Inferior parietal cortex (tissue), 1 donor: Measurements from ENCODE around the gene SLC12A6.
A peak's percentile ranks its signal among the peaks of the same experiment; 100 is the strongest.
"Not testable (repeated sequence)": the region's sequence is repeated elsewhere in the genome, so short reads cannot be mapped to it uniquely, and the experiment has no call there.

ENCODE experiments used
- DNase-seq: peaks from one replicate; pipeline ENCODE4 v3.0.0-alpha.2; 2016; ENCODE audit errors: extremely low spot score

Gene SLC12A6

DNA sequence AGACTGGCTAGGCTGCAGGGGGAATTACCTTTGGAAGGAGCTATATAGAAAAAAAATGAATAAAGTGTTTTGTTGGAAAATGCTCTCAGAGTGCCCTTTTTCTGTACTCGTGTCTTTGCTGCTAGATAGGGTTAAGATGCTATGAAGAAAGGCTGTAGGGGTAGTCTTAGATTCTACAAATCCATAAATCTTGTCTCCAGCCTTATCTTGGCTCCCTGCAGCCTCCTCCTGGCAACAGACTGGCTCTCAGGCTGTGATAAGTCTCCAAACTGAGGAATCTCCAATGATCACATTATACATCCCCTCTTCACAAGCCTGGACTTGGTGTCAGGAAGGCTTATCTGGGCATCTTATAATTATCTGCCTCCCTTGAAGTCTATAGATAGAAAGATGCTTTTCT is 20.1 kb upstream of the SLC12A6 start:
- no peak for DNase-seq

DNA sequence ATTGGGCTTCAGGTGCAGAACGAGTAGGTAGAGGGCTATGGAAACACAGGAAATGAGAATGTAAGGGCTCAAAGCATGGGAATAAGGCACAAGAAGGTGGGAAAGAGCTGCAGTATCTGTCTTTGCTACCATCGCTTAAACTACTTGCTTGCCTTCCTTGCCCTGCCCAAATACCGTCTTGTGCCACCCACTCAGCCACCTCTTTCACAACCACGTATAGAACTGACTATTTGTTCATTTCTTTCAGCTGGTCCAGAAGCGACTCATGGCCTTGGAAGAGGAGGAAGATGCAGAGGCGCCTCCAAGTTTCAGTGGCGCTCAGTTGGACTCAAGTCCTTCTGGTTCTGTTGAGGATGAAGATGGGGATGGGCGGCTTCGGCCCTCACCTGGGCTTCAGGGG is 17.7 kb upstream of the SLC12A6 start:
- no peak for DNase-seq

DNA sequence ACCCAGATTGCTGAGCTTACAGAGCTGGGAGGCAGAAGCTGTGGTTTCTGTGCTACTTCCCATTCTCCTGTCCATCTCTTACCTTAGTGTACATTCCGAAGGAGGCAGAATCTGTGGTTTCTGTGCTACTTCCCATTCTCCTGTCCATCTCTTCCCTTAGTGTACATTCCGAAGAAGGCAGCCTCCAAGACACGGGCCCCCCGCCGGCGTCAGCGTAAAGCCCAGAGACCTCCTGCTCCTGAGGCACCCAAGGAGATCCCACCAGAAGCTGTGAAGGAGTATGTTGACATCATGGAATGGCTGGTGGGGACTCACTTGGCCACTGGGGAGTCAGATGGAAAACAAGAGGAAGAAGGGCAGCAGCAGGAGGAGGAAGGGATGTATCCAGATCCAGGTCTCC is 16.7 kb upstream of the SLC12A6 start:
- DNase-seq: no peak

DNA sequence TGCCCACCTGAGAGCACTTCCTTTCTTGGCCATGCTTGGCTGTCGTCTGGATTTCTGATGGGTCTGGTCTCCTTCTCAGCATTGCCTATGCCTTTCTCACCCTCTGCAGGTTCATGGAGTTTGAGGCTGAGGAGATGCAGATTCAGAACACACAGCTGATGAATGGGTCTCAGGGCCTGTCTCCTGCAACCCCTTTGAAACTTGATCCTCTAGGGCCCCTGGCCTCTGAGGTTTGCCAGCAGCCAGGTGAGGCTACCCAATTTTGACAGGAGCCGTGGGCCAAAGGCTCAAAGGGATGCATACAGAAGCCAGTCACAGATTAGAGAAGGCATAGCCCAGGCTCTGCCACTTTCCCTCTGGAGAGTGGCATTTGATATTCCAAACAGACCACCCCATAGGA is 16.0 kb upstream of the SLC12A6 start:
- DNase-seq: no peak

DNA sequence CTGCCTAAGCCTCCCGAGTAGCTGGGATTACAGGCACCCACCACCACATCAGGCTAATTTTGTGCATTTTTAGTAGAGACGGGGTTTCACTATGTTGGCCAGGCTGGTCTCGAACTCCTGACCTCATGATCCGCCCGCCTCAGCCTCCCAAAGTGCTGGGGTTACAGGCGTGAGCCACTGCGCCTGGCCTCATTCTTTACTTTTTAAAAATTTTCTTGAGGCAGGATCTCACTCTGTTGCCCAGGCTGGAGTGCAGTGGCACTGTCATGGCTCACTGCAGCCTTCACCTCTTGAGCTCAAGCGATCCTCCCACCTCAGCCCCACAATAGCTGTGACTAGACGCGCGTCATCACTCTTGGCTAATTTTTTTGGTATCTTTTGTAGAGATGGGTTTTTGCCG is 15.4 kb upstream of the SLC12A6 start:
- DNase-seq: not testable (repeated sequence)

DNA sequence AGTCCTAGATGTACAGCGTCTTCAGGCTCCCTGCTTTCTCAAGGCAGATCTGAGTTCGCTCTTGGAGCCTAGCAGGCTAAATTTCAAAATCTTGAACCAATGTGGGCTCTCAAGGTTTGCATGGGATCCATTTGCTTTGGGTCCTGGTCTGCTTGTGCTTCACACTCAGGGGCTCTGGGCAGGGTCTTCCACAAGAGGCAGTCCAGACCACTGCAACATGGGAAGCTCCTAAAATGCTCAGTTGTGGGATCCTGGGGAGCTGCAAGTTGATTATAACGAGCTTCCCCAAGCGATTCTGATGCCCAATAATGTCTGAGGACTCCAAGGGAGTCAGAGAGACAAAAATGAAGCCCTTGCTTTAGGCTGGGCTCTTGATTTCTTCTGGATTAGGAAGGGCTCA is 12.2 kb upstream of the SLC12A6 start:
- DNase-seq: no peak

DNA sequence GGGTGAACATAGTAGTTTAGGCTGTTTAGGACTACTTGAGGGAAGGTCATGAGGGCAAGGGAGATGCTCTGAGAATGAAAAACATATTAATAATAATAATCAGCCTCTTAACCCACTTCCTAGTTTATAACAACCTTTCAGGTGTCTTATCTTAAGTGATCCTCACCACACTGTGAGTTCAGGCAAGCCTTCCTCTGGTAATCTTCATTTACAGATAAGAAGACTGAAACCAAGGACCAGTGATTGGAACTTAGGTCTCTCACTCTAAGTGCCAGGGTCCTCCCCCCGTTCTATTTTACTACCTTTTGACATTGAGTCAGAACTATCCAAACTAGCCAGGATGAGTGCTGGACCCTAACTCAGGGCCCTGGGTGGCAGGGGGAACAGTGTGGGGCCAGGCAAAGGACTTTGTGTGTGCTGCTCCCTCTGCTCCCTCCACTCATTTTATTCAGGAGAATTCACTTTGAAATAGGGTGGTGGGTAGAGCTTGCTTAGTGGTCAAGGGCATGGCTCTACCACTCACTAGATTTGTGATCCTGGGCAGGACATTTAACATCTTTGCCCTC is 11.2 kb upstream of the SLC12A6 start:
- no peak for DNase-seq

DNA sequence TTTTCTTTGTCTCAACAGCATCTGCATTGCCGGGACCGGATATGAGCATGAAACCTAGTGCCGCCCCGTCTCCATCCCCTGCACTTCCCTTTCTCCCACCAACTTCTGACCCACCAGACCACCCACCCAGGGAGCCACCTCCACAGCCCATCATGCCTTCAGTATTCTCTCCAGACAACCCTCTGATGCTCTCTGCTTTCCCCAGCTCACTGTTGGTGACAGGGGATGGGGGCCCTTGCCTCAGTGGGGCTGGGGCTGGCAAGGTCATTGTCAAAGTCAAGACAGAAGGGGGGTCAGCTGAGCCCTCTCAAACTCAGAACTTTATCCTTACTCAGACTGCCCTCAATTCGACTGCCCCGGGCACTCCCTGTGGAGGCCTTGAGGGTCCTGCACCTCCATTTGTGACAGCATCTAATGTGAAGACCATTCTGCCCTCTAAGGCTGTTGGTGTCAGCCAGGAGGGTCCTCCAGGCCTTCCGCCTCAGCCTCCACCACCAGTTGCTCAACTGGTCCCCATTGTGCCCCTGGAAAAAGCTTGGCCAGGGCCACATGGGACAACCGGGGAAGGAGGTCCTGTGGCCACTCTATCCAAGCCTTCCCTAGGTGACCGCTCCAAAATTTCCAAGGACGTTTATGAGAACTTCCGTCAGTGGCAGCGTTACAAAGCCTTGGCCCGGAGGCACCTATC is 10.5 kb upstream of the SLC12A6 start:
- no peak for DNase-seq

DNA sequence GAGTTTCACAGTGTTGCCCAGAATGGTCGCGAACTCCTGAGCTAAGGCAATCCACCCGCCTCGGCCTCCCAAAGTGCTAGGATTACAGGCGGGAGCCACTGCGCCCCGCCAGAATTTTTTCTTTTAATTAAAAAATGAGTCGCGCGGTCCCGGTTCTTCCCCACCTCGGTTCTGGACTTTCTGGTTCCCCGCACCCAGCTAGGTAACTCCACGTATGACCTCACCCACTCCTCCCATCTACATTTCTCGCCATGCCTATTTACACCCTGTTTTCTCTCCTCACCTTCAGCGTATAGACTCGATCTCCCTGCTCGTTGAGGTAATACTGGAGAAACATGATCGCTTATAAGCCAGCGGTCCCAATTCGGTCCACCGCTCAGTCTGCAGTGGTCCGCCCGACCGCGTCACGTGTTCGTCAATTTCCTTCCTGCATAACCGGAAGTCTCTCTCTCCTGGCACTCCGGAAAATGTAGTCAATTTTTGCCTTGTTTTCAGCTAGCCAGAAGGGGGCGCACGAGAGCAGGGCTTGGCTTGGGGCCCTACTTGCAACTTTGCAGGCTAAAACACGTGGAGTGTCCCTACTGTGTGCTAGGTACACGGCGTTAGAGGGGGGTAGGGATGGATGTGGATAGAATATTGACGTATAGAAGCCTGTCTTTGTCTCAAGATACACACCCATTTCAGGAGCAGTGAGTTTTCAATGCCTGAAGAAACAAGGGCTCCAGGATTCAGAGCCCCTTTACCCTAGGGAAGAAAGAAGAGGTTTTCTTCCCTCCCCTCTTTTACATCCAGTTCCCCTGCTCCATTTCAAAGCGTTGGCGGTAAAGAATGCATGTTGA is 5.4 kb upstream of the SLC12A6 start, which contains the start of the genes NOP10 and NUTM1:
TSS of gene NOP10 (minus strand) at position 400 of the 839 bp plus-strand sequence. CDS start at position 337, 63 bp downstream.
TSS of gene NUTM1 (plus strand) at position 579 of the 839 bp plus-strand sequence. CDS start 382 bp downstream, outside the sequence.
- peak; percentile 96 for DNase-seq

DNA sequence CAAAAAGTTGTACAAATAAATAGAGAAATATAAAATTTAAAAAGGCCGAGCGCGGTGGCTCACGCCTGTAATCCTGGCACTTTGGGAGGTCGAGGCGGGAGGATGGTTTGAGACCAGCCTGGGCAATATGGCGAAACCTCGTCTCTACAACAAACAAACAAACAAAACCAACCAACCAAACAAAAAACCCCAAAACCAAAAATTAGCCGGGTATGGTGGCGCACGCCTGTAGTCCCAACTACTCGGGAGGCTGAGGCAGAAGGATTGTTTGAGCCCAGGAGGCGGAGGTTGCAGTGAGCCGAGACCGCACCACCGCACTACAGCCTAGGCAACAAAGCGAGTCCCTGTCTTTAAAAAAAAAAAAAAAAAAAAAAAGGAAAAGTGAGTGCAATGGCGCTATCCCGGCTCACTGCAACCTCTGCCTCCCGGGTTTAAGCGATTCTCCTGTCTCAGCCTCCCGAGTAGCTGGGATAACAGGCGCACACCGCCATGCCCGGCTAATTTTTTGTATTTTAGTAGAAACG is 4.7 kb upstream of the SLC12A6 start:
- DNase-seq: not testable (repeated sequence)

DNA sequence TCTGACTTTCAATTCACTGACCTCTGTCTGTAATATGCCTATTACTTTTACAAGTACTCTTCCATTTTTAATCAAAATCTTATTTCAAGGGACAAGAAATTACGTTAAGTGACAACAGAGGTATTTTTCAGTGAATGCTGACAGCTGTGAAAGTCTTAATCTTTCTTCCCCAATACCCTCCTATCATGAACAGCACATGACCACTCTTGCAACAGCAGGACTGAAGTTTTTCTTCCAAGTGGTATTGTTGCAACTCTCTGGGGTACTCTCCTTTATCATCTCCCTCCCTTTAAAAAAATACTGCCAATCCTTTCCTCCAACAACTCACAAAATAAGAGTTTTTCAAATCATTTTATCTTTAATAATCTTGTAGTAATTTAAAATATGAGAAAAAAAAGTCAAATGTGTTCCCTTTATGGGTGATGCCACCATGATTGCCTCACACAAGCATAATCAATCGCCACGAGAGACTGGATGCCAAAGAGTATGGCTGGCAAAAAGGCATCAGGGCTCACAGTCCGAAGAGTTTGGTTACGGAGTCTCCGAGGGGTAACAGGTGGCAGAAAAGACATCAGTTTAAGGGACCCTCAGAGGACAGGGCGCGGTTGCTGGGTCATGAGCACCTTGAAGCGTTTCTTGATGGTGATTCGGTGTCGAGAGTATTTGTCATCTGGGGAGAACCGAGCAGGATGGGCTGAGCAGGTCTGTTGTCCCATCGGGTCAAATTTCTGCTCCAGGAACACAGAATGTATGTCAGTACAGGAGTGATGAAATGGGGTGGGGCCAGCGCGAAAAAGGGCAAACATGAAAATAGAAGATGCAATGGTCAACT is 4.0 kb upstream of the SLC12A6 start:
- no peak for DNase-seq

DNA sequence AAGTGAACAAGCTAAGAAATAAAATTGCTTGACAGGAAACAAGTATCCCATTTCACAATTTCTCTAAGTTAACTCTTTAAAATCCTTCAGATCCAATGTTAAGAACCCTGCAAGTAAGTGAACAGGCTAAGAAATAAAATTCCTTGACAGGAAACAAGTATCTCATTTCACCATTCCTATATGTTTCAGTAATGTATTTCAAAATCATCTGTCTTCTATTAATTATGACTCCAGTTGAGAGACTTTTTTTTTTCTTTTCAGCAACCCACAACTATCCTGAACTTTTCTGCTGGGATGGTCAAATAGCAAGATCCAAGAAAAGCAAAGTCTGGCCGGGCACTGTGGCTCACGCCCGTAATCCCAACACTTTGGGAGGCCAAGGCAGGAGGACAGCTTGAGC is 2.4 kb upstream of the SLC12A6 start:
- no peak for DNase-seq

DNA sequence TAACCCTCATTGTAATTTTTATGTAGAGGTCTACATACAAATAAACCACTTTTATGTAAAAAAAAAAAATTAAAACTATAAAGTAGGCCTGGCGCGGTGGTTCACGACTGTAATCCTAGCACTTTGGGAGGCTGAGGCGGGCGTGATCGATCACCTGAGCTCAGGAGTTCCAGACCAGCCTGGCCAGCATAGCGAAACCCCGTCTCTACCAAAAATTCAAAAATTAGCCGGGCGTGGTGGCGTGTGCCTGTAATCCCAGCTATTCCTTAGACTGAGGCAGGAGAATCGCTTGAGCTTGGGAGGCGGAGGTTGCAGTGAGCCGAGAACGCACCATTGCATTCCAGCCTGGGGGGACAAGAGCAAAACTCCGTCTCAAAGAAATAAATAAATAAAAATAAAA is 766 bp upstream of the SLC12A6 start:
- no peak for DNase-seq

DNA sequence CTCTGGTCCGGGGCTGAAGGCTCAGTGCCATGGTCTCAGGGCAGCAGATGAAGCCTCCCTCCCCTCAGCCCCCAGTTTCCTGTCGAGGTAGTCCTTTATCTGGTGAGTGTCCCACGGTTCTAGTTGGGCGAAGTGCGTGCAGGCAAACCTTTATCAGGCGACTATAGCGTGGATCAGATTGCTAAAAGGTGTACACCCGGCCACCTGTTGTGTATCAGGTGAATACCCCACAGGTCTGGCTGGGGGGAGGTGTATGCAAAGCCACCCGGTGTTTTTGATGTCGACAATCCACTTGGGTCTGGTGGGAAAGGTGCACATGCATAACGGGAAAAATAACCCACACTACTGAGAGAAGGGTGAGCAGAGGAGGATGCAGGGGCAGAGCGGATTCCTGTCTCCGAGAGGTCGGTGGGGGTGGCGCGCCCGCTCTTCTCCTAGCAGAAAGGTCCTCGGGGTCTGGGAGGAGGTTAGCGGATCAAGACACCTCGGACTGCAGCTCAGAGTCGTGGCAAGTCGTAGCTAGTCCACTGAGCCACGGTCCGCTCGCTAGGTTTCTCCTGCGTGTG is 507 bp downstream of the SLC12A6 start:
- DNase-seq: no peak

DNA sequence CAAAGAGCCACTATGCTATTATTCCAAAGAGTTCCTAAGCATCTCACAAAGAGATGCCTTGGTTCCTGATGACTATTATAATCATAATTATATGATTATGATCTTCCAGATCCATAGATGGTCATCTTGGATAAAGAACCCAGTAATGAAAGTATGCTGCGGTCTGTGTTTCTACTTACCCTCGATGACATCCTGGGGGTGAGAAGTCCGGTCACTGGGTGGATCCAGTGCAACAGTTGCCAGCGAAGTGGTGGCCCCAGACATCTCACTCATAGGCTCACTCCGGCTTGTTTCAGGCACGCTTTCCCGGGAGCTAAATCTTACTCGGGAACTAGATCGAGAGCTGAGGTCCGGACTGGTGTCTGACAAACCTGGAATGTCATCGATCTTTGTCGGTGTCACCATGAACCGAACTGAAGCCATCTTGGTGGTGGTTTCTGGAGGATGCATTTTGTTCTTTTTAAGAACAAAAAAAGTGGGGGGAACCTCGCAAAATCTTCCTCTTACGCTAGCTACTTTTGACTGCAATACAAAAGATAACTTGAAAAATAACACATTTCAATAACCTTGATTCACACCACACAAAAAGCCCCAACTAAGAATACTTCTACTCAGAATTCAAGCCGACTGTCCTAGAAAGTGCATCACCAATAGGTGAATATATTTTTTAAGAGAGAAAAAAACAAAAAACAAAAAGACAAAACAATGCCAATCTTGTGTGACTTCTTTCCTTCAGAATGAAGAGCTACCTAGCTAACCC is 1.2 kb downstream of the SLC12A6 start:
- no peak for DNase-seq

DNA sequence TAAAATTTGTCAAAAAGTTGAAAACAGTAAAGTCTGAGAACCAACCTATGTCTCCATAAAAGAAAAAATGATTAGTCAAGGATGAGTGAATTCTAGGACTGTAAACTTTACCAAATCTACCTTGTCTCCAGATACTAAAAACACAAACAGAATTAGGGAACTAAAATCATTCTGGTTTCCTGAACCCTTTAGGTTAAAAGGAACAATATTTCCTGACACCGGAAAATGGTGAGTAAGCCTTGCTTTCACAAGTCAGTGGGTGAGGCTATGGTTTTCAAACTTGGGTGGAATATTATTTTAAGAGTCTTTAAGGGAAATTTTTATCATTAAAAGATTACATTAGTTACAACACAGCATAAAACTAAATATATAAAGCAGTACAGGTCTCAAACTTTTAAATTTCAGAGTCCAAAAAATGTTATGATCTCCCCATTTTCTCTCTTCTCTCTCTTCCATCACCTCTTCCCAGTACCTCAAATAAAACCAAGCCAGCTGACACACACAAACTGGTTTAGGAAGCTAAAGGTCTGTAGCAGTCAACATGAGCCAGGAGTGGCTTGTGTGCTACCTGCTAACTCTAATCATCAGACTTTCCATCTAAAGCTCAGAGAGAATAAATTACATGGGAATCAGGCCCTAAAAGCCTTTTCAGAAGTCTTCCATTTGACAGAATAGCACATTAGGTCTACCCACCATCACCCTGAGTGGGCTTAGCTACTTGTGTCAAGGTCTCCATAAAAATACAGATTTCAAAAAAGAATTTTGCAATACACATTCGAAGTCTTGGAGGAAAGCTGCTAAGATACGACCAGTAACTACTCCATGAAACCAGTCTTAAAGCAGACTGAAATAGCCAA is 2.2 kb downstream of the SLC12A6 start:
- no peak for DNase-seq

DNA sequence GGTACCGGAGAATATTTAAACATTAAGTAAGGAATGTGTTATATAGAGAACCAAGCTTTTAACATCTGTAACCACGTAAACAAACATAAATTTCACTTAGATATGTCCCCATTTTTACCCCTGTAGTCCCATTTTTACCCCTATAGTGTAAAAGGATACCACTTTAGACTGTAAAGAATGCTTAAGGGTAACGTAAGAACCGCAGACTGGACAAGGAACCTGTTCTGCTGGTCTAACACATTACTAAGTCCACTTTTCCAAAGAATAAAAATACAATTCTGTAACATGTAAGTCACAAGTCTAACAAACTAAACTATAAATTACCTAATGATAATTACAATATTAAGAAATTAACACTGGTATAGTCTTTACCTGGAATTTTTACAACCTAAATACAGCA is 2.9 kb downstream of the SLC12A6 start:
- DNase-seq: no peak

DNA sequence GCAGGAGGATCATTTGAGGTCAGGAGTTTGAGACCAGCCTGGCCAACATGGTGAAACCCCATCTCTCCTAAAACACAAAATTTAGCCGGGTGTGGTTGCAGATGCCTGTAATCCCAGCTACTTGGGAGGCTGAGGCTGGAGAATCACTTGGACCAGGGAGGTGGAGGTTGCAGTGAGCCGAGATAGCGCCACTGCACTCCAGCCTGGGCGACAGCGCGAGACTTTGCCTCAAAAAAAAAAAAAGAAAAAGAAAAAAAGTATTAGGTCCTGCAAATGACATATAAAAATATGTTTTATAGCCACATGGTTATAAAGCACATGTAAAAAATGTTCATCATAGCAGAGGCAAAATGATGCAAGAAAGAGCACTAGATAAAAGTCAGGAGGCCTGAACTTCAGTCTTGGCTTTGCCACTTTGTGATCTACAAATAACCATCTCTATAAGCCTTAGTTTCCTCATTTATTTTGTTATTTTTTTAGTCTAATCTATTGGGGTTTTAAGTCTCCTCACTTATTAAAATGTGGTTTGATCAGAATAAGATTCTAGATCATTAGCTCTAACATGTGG is 4.9 kb downstream of the SLC12A6 start:
- DNase-seq: no peak

DNA sequence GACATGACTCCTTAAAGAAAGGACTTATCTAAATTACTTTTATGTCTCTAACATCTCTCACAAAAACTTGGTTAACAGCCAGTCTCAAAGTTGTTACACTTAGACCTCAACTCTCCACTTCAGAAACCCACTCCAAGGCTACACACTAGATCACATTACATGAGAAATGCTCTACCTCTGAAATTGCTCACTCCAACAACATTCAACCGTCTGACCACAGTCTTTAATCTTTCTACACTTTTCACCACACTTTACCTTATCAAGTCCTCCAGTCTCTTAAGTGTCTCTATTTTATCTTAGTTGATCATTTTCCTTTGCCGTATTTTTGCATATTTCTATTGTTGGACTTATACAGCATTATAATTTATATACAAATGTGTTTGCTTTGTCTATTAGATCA is 5.8 kb downstream of the SLC12A6 start:
- no peak for DNase-seq
